Suprapubic skin (tissue), 4 donors: ENCODE data around the gene ZNF564. TPM values are rescaled to one million over a fixed set of nuclear protein-coding genes. Genes with fewer than 3 reads are reported as not detected.

Experiments
- DNase-seq, 2 donors: peaks; one replicate each; pipeline ENCODE4 v3.0.0-alpha.2; 2019; ENCODE audit warnings: low spot score in 2 of 2
- H3K27ac ChIP-seq: fragments of 200-600 bp; sonication (generic); one replicate; pipeline ENCODE4 v1.5.1; 2019
- H3K27me3 ChIP-seq: fragments of 200-600 bp; sonication (generic); one replicate; pipeline ENCODE4 v1.5.1; 2019
- H3K36me3 ChIP-seq: fragments of 200-600 bp; sonication (generic); one replicate; pipeline ENCODE4 v1.5.1; 2019
- H3K4me1 ChIP-seq: fragments of 200-600 bp; sonication (generic); one replicate; pipeline ENCODE4 v1.5.1; 2019
- H3K4me3 ChIP-seq: fragments of 200-600 bp; sonication (generic); one replicate; pipeline ENCODE4 v1.5.1; 2019; ENCODE audit warnings: mild to moderate bottlenecking
- H3K9me3 ChIP-seq: fragments of 200-600 bp; sonication (generic); one replicate; pipeline ENCODE4 v1.5.1; 2019
- CTCF ChIP-seq, 2 donors: fragments of 200-600 bp in 1 of 2; fragments of 450-650 bp in 1 of 2; sonication (generic) in 1 of 2; IDR thresholded peaks; one replicate each; pipeline ENCODE4 v1.5.1; 2016 to 2019; ENCODE audit warnings: antibody characterized with exemption in 2 of 2, mild to moderate bottlenecking in 1 of 2, moderate library complexity in 1 of 2
- EP300 ChIP-seq: sonication (generic); formaldehyde crosslinking; IDR thresholded peaks from one replicate; pipeline ENCODE4 v1.6.1; 2017; ENCODE audit warnings: antibody characterized with exemption
- POLR2A ChIP-seq, 2 donors: fragments of 450-650 bp; IDR thresholded peaks; one replicate each; pipeline ENCODE4 v1.6.1; 2017; ENCODE audit warnings: antibody characterized with exemption in 2 of 2, mild to moderate bottlenecking in 2 of 2, moderate library complexity in 2 of 2
- POLR2AphosphoS5 ChIP-seq, 3 donors: sonication (generic); formaldehyde crosslinking; IDR thresholded peaks; one replicate each; pipeline ENCODE4 v1.6.1; 2017; ENCODE audit warnings: antibody characterized with exemption in 3 of 3
- WGBS: methylation state at CpG from one replicate; pipeline ENCODE4 v1.1.5; 2018; 5-methylcytosine and 5-hydroxymethylcytosine counted together
- total RNA-seq, 4 donors: library from RNA; depleted of rRNA; stranded (reverse); fragments of >200 nt; gene quantifications; one replicate each; pipeline ENCODE4 v1.1.0, GENCODE V29; 2016

ZNF564 gene
- total RNA-seq, 4 donors from 2014 or later: 5.6 to 17.4 (median 7.6) TPM

- Histone ChIP-seq H3K4me3 (no peak overlapping the region), H3K9me3 (no peaks in the 10 kb centered on the region), H3K4me1 (peaks cover 7% of the 10 kb centered on the region), H3K36me3 (no peaks in the 10 kb centered on the region), H3K27ac (no peak overlapping the region), H3K27me3 (no peaks in the 10 kb centered on the region)
- WGBS: 24% methylated on average over 13 of the region's 19 CpGs
- DNase-seq: peak; percentile 92
- TF ChIP-seq POLR2AphosphoS5 (IDR thresholded peaks at IDR 0.05) (peak in 1 of 3 donors; percentile 37), EP300 (no peak), CTCF (IDR thresholded peaks at IDR 0.05) (peak; percentile 83 to 93)
These were observed 12.9 kb upstream of the ZNF564 start for GRCh38 chr19:12564016-12564664.

GRCh38 chr19:12555456-12555930 lies 4.2 kb upstream of the ZNF564 start:
- no peak for TF ChIP-seq POLR2A (IDR thresholded peaks at IDR 0.05)
- TF ChIP-seq EP300: no peak
- no peak for TF ChIP-seq CTCF (IDR thresholded peaks at IDR 0.05)
- TF ChIP-seq POLR2AphosphoS5 (IDR thresholded peaks at IDR 0.05): no peak
- Histone ChIP-seq H3K4me3 (no peak overlapping the region), H3K9me3 (no peaks in the 10 kb centered on the region), H3K27ac (no peak overlapping the region), H3K36me3 (no peaks in the 10 kb centered on the region), H3K4me1 (peaks cover 10% of the 10 kb centered on the region), H3K27me3 (no peaks in the 10 kb centered on the region)
- DNase-seq: no peak
- 58% methylated on average over 38 of the region's 39 CpGs for WGBS

- no peak for DNase-seq
- peaks cover 26% of the 10 kb centered on the region for H3K4me1 ChIP-seq
- TF ChIP-seq POLR2A (IDR thresholded peaks at IDR 0.05): no peak
- no peak for TF ChIP-seq POLR2AphosphoS5 (IDR thresholded peaks at IDR 0.05)
- TF ChIP-seq CTCF (IDR thresholded peaks at IDR 0.05): no peak
- TF ChIP-seq EP300: no peak
These were observed 4.4 kb downstream of the ZNF564 start for GRCh38 chr19:12546903-12547302.

GRCh38 chr19:12546068-12546467 lies 5.2 kb downstream of the ZNF564 start:
- 91% methylated on average over 5 of the region's 5 CpGs for WGBS
- Histone ChIP-seq H3K4me3 (no peak overlapping the region), H3K9me3 (no peaks in the 10 kb centered on the region), H3K27me3 (no peaks in the 10 kb centered on the region), H3K27ac (no peak overlapping the region), H3K4me1 (peaks cover 26% of the 10 kb centered on the region), H3K36me3 (peaks cover 6% of the 10 kb centered on the region)
- no peak for DNase-seq
- no peak for TF ChIP-seq CTCF (IDR thresholded peaks at IDR 0.05)
- no peak for TF ChIP-seq EP300
- no peak for TF ChIP-seq POLR2AphosphoS5 (IDR thresholded peaks at IDR 0.05)
- TF ChIP-seq POLR2A (IDR thresholded peaks at IDR 0.05): no peak

More at GRCh38 chr19:12546903-12547302, 4.4 kb downstream of the ZNF564 start:
- H3K9me3 ChIP-seq: no peaks in the 10 kb centered on the region
- H3K36me3 ChIP-seq: no peaks in the 10 kb centered on the region
- no peaks in the 10 kb centered on the region for H3K27me3 ChIP-seq
- H3K27ac ChIP-seq: no peak overlapping the region
- 90% methylated on average over 2 of the region's 2 CpGs for WGBS
- no peak overlapping the region for H3K4me3 ChIP-seq

- Histone ChIP-seq H3K27ac (no peak overlapping the region), H3K4me1 (peaks cover 24% of the 10 kb centered on the region), H3K27me3 (no peaks in the 10 kb centered on the region), H3K4me3 (no peak overlapping the region), H3K36me3 (peaks cover 14% of the 10 kb centered on the region), H3K9me3 (no peaks in the 10 kb centered on the region)
- DNase-seq: no peak
- TF ChIP-seq CTCF (IDR thresholded peaks at IDR 0.05) (no peak), POLR2AphosphoS5 (IDR thresholded peaks at IDR 0.05) (no peak), EP300 (no peak), POLR2A (IDR thresholded peaks at IDR 0.05) (no peak)
- 89% methylated on average over 8 of the region's 8 CpGs for WGBS
These were observed 6.0 kb downstream of the ZNF564 start for GRCh38 chr19:12545267-12545666.
